ENCODE data around the gene DPYD. TPM values are rescaled to one million over a fixed set of nuclear protein-coding genes. Genes with fewer than 3 reads are reported as not detected.

Gene DPYD
- total RNA-seq, 4 donors from 2014 or later: 30.9 to 66.6 (median 48.2) TPM

- TF ChIP-seq CTCF (IDR thresholded peaks at IDR 0.05): no peak
- TF ChIP-seq POLR2A (IDR thresholded peaks at IDR 0.05): no peak
- H3K36me3 ChIP-seq: no peaks in the 10 kb centered on the region
- H3K9me3 ChIP-seq: no peaks in the 10 kb centered on the region
- intact Hi-C loops (cut with DNase I; ENCODE audit: low total_unique reads): no loop called here
- no peak overlapping the region for H3K27ac ChIP-seq
- H3K4me1 ChIP-seq: no peaks in the 10 kb centered on the region
- H3K4me3 ChIP-seq: no peak overlapping the region
- DNase-seq: no peak
- no peaks in the 10 kb centered on the region for H3K27me3 ChIP-seq
Observed at GRCh38 chr1:97270508-97271307, 650.1 kb downstream of the DPYD start.

- intact Hi-C loops (cut with DNase I; ENCODE audit: low total_unique reads): no loop called here
- H3K27ac ChIP-seq: no peak overlapping the region
- H3K36me3 ChIP-seq: no peaks in the 10 kb centered on the region
- no peaks in the 10 kb centered on the region for H3K9me3 ChIP-seq
- H3K27me3 ChIP-seq: no peaks in the 10 kb centered on the region
- TF ChIP-seq POLR2A (IDR thresholded peaks at IDR 0.05) (no peak), CTCF (IDR thresholded peaks at IDR 0.05) (no peak)
- no peaks in the 10 kb centered on the region for H3K4me1 ChIP-seq
- no peak overlapping the region for H3K4me3 ChIP-seq
- DNase-seq: no peak
Observed at GRCh38 chr1:97265630-97266029, 655.2 kb downstream of the DPYD start.

GRCh38 chr1:97262842-97263241 is 658.0 kb downstream of the DPYD start:
- Histone ChIP-seq H3K9me3 (no peaks in the 10 kb centered on the region), H3K4me3 (no peak overlapping the region), H3K27ac (no peak overlapping the region), H3K27me3 (no peaks in the 10 kb centered on the region), H3K36me3 (no peaks in the 10 kb centered on the region), H3K4me1 (no peaks in the 10 kb centered on the region)
- TF ChIP-seq CTCF (IDR thresholded peaks at IDR 0.05) (no peak), POLR2A (IDR thresholded peaks at IDR 0.05) (no peak)
- intact Hi-C loops (cut with DNase I; ENCODE audit: low total_unique reads): no loop called here
- DNase-seq: no peak

GRCh38 chr1:97258597-97258996 is 662.2 kb downstream of the DPYD start:
- H3K9me3 ChIP-seq: no peaks in the 10 kb centered on the region
- no peak overlapping the region for H3K27ac ChIP-seq
- no peak for DNase-seq
- H3K27me3 ChIP-seq: no peaks in the 10 kb centered on the region
- no peak overlapping the region for H3K4me3 ChIP-seq
- intact Hi-C loops (cut with DNase I; ENCODE audit: low total_unique reads): no loop called here
- H3K36me3 ChIP-seq: no peaks in the 10 kb centered on the region
- H3K4me1 ChIP-seq: no peaks in the 10 kb centered on the region
- no peak for TF ChIP-seq CTCF (IDR thresholded peaks at IDR 0.05)
- TF ChIP-seq POLR2A (IDR thresholded peaks at IDR 0.05): no peak

GRCh38 chr1:97254731-97255463 is 665.9 kb downstream of the DPYD start:
- Histone ChIP-seq H3K9me3 (no peaks in the 10 kb centered on the region), H3K27ac (no peak overlapping the region), H3K4me1 (no peaks in the 10 kb centered on the region), H3K4me3 (no peak overlapping the region), H3K27me3 (no peaks in the 10 kb centered on the region), H3K36me3 (no peaks in the 10 kb centered on the region)
- intact Hi-C loops (cut with DNase I; ENCODE audit: low total_unique reads): no loop called here
- DNase-seq: no peak
- TF ChIP-seq CTCF (IDR thresholded peaks at IDR 0.05) (no peak), POLR2A (IDR thresholded peaks at IDR 0.05) (no peak)

Data from uterus (tissue), 4 donors.